Measurements from ENCODE around the gene C19orf73. TPM values are rescaled to one million over a fixed set of nuclear protein-coding genes. Genes with fewer than 3 reads are reported as not detected.

Gene C19orf73
- total and polyA plus RNA-seq, 9 of the 15 experiments (the other 6 are each of a cell fraction or from before 2014, with no cell fraction given): 0.08 to 7.4 (median 1.4) TPM

GRCh38 chr19:49128545-49129237 lies 9.7 kb upstream of the C19orf73 start (continued):
- TF ChIP-seq ZBTB40 (IDR thresholded peaks at IDR 0.05) (peak; percentile 52), ZBTB40 (CRISPR knock-in tag; IDR thresholded peaks at IDR 0.05) (no peak), PHF8 (IDR thresholded peaks at IDR 0.05; ENCODE audit: borderline replicate concordance, low read length) (0 out of 2 replicates have a peak, but pooled peaks have one; percentile 23), ZBTB26 (CRISPR knock-in tag; IDR thresholded peaks at IDR 0.05) (0 out of 2 replicates have a peak, but pooled peaks have one; percentile 12), POLR2AphosphoS2 (IDR thresholded peaks at IDR 0.05; ENCODE audit: low read length) (no peak), ZBED1 (IDR thresholded peaks at IDR 0.05) (no peak), TEAD1 (CRISPR knock-in tag; IDR thresholded peaks at IDR 0.05) (peak in 1 of 2 experiments; percentile 34; a peak in 1 of 4 replicates), ZNF41 (CRISPR knock-in tag; conservative IDR thresholded peaks at IDR 0.05) (no peak), KDM5B (IDR thresholded peaks at IDR 0.05; ENCODE audit: insufficient replicate concordance, low read depth, low read length) (no peak), ZSCAN29 (IDR thresholded peaks at IDR 0.05) (0 out of 2 replicates have a peak, but pooled peaks have one; percentile 14), YY1 (IDR thresholded peaks at IDR 0.05; ENCODE audit: borderline replicate concordance in 1 of 3, control insufficient read depth in 1 of 3, extremely low read depth in 1 of 3, insufficient read depth in 3 of 3, insufficient read length in 1 of 3, insufficient replicate concordance in 2 of 3, low read depth in 1 of 3, low read length in 2 of 3) (peak in 1 of 3 experiments; percentile 32), ZNF121 (CRISPR knock-in tag; conservative IDR thresholded peaks at IDR 0.05) (no peak), SREBF1 (IDR thresholded peaks at IDR 0.05; ENCODE audit: borderline replicate concordance, low read depth, low read length) (no peak), ZNF778 (CRISPR knock-in tag; IDR thresholded peaks at IDR 0.05) (no peak), LEF1 (IDR thresholded peaks at IDR 0.05) (no peak)
- TF ChIP-seq, protein P1, sequence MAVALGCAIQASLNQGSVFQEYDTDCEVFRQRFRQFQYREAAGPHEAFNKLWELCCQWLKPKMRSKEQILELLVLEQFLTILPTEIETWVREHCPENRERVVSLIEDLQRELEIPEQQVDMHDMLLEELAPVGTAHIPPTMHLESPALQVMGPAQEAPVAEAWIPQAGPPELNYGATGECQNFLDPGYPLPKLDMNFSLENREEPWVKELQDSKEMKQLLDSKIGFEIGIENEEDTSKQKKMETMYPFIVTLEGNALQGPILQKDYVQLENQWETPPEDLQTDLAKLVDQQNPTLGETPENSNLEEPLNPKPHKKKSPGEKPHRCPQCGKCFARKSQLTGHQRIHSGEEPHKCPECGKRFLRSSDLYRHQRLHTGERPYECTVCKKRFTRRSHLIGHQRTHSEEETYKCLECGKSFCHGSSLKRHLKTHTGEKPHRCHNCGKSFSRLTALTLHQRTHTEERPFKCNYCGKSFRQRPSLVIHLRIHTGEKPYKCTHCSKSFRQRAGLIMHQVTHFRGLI (CRISPR knock-in tag; IDR thresholded peaks at IDR 0.05): no peak

Measured in K562 (cell line).